Activated T-helper 17 cell treated with anti-CD3 and anti-CD28 coated beads, Interleukin-2, amount 50 U/mL, for 72 hours (primary cell): ENCODE data around the gene NIM1K. TPM values are rescaled to one million over a fixed set of nuclear protein-coding genes. Genes with fewer than 3 reads are reported as not detected.
"Not testable (repeated sequence)": the region's sequence is repeated elsewhere in the genome, so short reads cannot be mapped to it uniquely, and the experiment has no call there.

Source experiments
- ATAC-seq: fragments of 150-1000 bp; cut with Tn5 transposase; replicated peaks from 2 replicates; pipeline ENCODE4 v1.10.0; 2021; ENCODE audit warnings: mild to moderate bottlenecking, moderate library complexity
- H3K27ac Mint-ChIP-seq: one replicate; pipeline ENCODE4 v1.8.0; 2022; ENCODE audit warnings: mixed read lengths
- H3K27me3 Mint-ChIP-seq: one replicate; pipeline ENCODE4 v1.8.0; 2022; ENCODE audit warnings: mixed read lengths
- H3K36me3 Mint-ChIP-seq: one replicate; pipeline ENCODE4 v1.8.0; 2022; ENCODE audit warnings: low read depth, mild to moderate bottlenecking, mixed read lengths
- H3K4me1 Mint-ChIP-seq: one replicate; pipeline ENCODE4 v1.8.0; 2022; ENCODE audit warnings: mixed read lengths
- H3K4me3 Mint-ChIP-seq: one replicate; pipeline ENCODE4 v1.8.0; 2022; ENCODE audit warnings: mild to moderate bottlenecking, mixed read lengths
- H3K9me3 Mint-ChIP-seq: one replicate; pipeline ENCODE4 v1.8.0; 2022; ENCODE audit warnings: mixed read lengths
- total RNA-seq, 2 donors: library from RNA; stranded (reverse); gene quantifications; one replicate each; pipeline ENCODE4 v1.2.3, GENCODE V29; 2022

NIM1K gene
- total RNA-seq, 2 donors from 2014 or later: 1.7 to 4.3 TPM

- no peaks in the 10 kb centered on the region for H3K27me3 Mint-ChIP-seq
- H3K9me3 Mint-ChIP-seq: no peaks in the 10 kb centered on the region
- peak overlapping the region; percentile 55 for H3K27ac Mint-ChIP-seq
- peaks cover 18% of the 10 kb centered on the region for H3K4me1 Mint-ChIP-seq
- H3K36me3 Mint-ChIP-seq: peaks cover 94% of the 10 kb centered on the region
- H3K4me3 Mint-ChIP-seq: no peak overlapping the region
- no peak for ATAC-seq
Measured at GRCh38 chr5:43168175-43168574, 23.9 kb upstream of the NIM1K start.

GRCh38 chr5:43171451-43171850 is 20.6 kb upstream of the NIM1K start:
- Mint-ChIP-seq H3K4me1 (peaks cover 13% of the 10 kb centered on the region), H3K27ac (peak overlapping the region; percentile 50), H3K4me3 (no peak overlapping the region), H3K9me3 (no peaks in the 10 kb centered on the region), H3K36me3 (peaks cover 94% of the 10 kb centered on the region), H3K27me3 (no peaks in the 10 kb centered on the region)
- no peak for ATAC-seq

- Mint-ChIP-seq H3K4me3 (no peak overlapping the region), H3K9me3 (no peaks in the 10 kb centered on the region), H3K27ac (no peak overlapping the region), H3K4me1 (peaks cover 10% of the 10 kb centered on the region), H3K27me3 (no peaks in the 10 kb centered on the region), H3K36me3 (peaks cover 94% of the 10 kb centered on the region)
- peak; percentile 19 for ATAC-seq
Measured at GRCh38 chr5:43171926-43172325, 20.1 kb upstream of the NIM1K start.

- Mint-ChIP-seq H3K27ac (peak overlapping the region; percentile 32), H3K36me3 (peaks cover 94% of the 10 kb centered on the region), H3K4me3 (no peak overlapping the region), H3K4me1 (peaks cover 9% of the 10 kb centered on the region), H3K9me3 (no peaks in the 10 kb centered on the region), H3K27me3 (no peaks in the 10 kb centered on the region)
- no peak for ATAC-seq
Measured at GRCh38 chr5:43172779-43173178, 19.2 kb upstream of the NIM1K start.

GRCh38 chr5:43174586-43174985 is 17.4 kb upstream of the NIM1K start:
- Mint-ChIP-seq H3K4me3 (no peak overlapping the region), H3K27ac (peak overlapping the region; percentile 63), H3K9me3 (no peaks in the 10 kb centered on the region), H3K4me1 (peaks cover 4% of the 10 kb centered on the region), H3K36me3 (peaks cover 88% of the 10 kb centered on the region), H3K27me3 (no peaks in the 10 kb centered on the region)
- no peak for ATAC-seq

GRCh38 chr5:43179836-43180235 is 12.2 kb upstream of the NIM1K start:
- H3K27ac Mint-ChIP-seq: peak overlapping the region; percentile 36

GRCh38 chr5:43182421-43182820 is 9.6 kb upstream of the NIM1K start:
- Mint-ChIP-seq H3K9me3 (no peaks in the 10 kb centered on the region), H3K4me1 (no peaks in the 10 kb centered on the region), H3K27me3 (no peaks in the 10 kb centered on the region), H3K4me3 (no peak overlapping the region), H3K27ac (no peak overlapping the region), H3K36me3 (peaks cover 30% of the 10 kb centered on the region)
- no peak for ATAC-seq

More at GRCh38 chr5:43179836-43180235, 12.2 kb upstream of the NIM1K start:
- H3K27me3 Mint-ChIP-seq: no peaks in the 10 kb centered on the region
- no peaks in the 10 kb centered on the region for H3K9me3 Mint-ChIP-seq
- peaks cover 56% of the 10 kb centered on the region for H3K36me3 Mint-ChIP-seq
- no peak overlapping the region for H3K4me3 Mint-ChIP-seq
- H3K4me1 Mint-ChIP-seq: no peaks in the 10 kb centered on the region
- no peak for ATAC-seq

- not testable (repeated sequence) for H3K27ac Mint-ChIP-seq, H3K4me3 Mint-ChIP-seq, ATAC-seq, H3K27me3 Mint-ChIP-seq, H3K4me1 Mint-ChIP-seq, H3K9me3 Mint-ChIP-seq
- peaks cover 30% of the 10 kb centered on the region for H3K36me3 Mint-ChIP-seq
Measured at GRCh38 chr5:43183101-43183500, 8.9 kb upstream of the NIM1K start.

GRCh38 chr5:43190755-43191603 is 1.0 kb upstream of the NIM1K start:
- H3K4me1 Mint-ChIP-seq: peaks cover 5% of the 10 kb centered on the region
- no peak for ATAC-seq
- peaks cover 24% of the 10 kb centered on the region for H3K36me3 Mint-ChIP-seq

GRCh38 chr5:43192558-43193180 is 644 bp downstream of the NIM1K start:
- H3K27me3 Mint-ChIP-seq: peaks cover 6% of the 10 kb centered on the region
- peak overlapping the region; percentile 92 for H3K27ac Mint-ChIP-seq
- peaks cover 5% of the 10 kb centered on the region for H3K4me1 Mint-ChIP-seq
- H3K36me3 Mint-ChIP-seq: peaks cover 22% of the 10 kb centered on the region
- H3K9me3 Mint-ChIP-seq: no peaks in the 10 kb centered on the region
- H3K4me3 Mint-ChIP-seq: peak overlapping the region; percentile 93
- ATAC-seq: peak; percentile 34

More at GRCh38 chr5:43190755-43191603, 1.0 kb upstream of the NIM1K start:
- Mint-ChIP-seq H3K27ac (peak overlapping the region; percentile 59), H3K27me3 (peaks cover 6% of the 10 kb centered on the region), H3K4me3 (peak overlapping the region; percentile 93), H3K9me3 (no peaks in the 10 kb centered on the region)

- peak; percentile 83 for ATAC-seq
- H3K36me3 Mint-ChIP-seq: peaks cover 16% of the 10 kb centered on the region
- H3K4me1 Mint-ChIP-seq: peaks cover 5% of the 10 kb centered on the region
- H3K27ac Mint-ChIP-seq: peak overlapping the region; percentile 92
- H3K4me3 Mint-ChIP-seq: peak overlapping the region; percentile 93
- H3K27me3 Mint-ChIP-seq: peaks cover 6% of the 10 kb centered on the region
- no peaks in the 10 kb centered on the region for H3K9me3 Mint-ChIP-seq
Measured at GRCh38 chr5:43193181-43193893, 1.3 kb downstream of the NIM1K start.

- Mint-ChIP-seq H3K27me3 (peaks cover 6% of the 10 kb centered on the region), H3K4me1 (peaks cover 5% of the 10 kb centered on the region), H3K27ac (peak overlapping the region; percentile 92), H3K9me3 (no peaks in the 10 kb centered on the region), H3K36me3 (peaks cover 14% of the 10 kb centered on the region), H3K4me3 (peak overlapping the region; percentile 93)
- ATAC-seq: no peak
Measured at GRCh38 chr5:43193894-43194265, 1.9 kb downstream of the NIM1K start.

- Mint-ChIP-seq H3K4me1 (peaks cover 10% of the 10 kb centered on the region), H3K27me3 (peaks cover 5% of the 10 kb centered on the region), H3K4me3 (no peak overlapping the region), H3K27ac (peak overlapping the region; percentile 43), H3K36me3 (peaks cover 14% of the 10 kb centered on the region), H3K9me3 (no peaks in the 10 kb centered on the region)
- ATAC-seq: no peak
Measured at GRCh38 chr5:43195670-43196265, 3.7 kb downstream of the NIM1K start.

GRCh38 chr5:43197535-43197934 is 5.5 kb downstream of the NIM1K start:
- Mint-ChIP-seq H3K4me1 (peaks cover 11% of the 10 kb centered on the region), H3K9me3 (no peaks in the 10 kb centered on the region), H3K4me3 (no peak overlapping the region), H3K27ac (no peak overlapping the region), H3K36me3 (peaks cover 13% of the 10 kb centered on the region), H3K27me3 (no peaks in the 10 kb centered on the region)
- ATAC-seq: no peak
